B cell (primary cell): ENCODE measurements around the gene MNX1. TPM values are rescaled to one million over a fixed set of nuclear protein-coding genes. Genes with fewer than 3 reads are reported as not detected.
A peak's percentile ranks its signal among the peaks of the same experiment; 100 is the strongest.

Experiments
- ATAC-seq: fragments of 200-7000 bp; cut with Tn5 transposase; one replicate; pipeline ENCODE4 v1.10.0; 2021; ENCODE audit warnings: low read depth, mild to moderate bottlenecking, moderate number of reproducible peaks, moderate library complexity
- CTCF ChIA-PET: fragments of 350-600 bp; sonication (Branson Sonifier 250); formaldehyde crosslinking; loops from one replicate; lab custom pipeline; 2021; ENCODE audit warnings: antibody characterized with exemption, inconsistent platforms; lab: Charles Lee
- POLR2A ChIA-PET: fragments of 350-600 bp; sonication (Branson Sonifier 250); formaldehyde crosslinking; loops from one replicate; lab custom pipeline; 2021; ENCODE audit warnings: antibody characterized with exemption; lab: Charles Lee
- DNase-seq: peaks from one replicate; pipeline ENCODE4 v3.0.0; 2013
- H2AFZ ChIP-seq: 2 replicates; pipeline ENCODE4 v1.6.1; 2012; ENCODE audit warnings: mild to moderate bottlenecking, low read depth, low read length; ENCODE audit not compliant: insufficient read depth, poor library complexity, severe bottlenecking
- H3K27ac ChIP-seq, 2 donors: 1 replicate in 1 of 2; 2 replicates in 1 of 2; pipeline ENCODE4 v1.5.1; 2012 to 2013; ENCODE audit warnings: low read length in 2 of 2, mild to moderate bottlenecking in 2 of 2, moderate library complexity in 1 of 2
- H3K27me3 ChIP-seq, 4 experiments: fragments of 200-600 bp in 1 of 4; sonication (generic) in 1 of 4; replicated peaks in 1 of 4; 1 replicate in 2 of 4; 2 replicates in 2 of 4; pipeline versions ENCODE4 v1.6.1 to v1.7.0; 2013 to 2016; ENCODE audit warnings: low read length in 3 of 4, mild to moderate bottlenecking in 2 of 4, mixed read lengths in 1 of 4, moderate library complexity in 1 of 4; ENCODE audit not compliant: insufficient read depth in 4 of 4, control insufficient read depth in 3 of 4; ENCODE audit errors: control extremely low read depth in 1 of 4
- H3K36me3 ChIP-seq, 2 experiments: replicated peaks in 1 of 2; 1 replicate in 1 of 2; 2 replicates in 1 of 2; pipeline versions ENCODE4 v1.6.1 to v1.7.1; 2013; ENCODE audit warnings: low read length in 1 of 2; ENCODE audit not compliant: insufficient read depth in 2 of 2, control insufficient read depth in 1 of 2; ENCODE audit errors: control extremely low read depth in 1 of 2, extremely low read depth in 1 of 2
- H3K4me1 ChIP-seq, 2 donors: fragments of 200-600 bp in 1 of 2; sonication (generic) in 1 of 2; 1 replicate in 1 of 2; 2 replicates in 1 of 2; pipeline versions ENCODE4 v1.5.1 to v1.6.1; 2013 to 2017; ENCODE audit warnings: low read length in 2 of 2; ENCODE audit not compliant: control insufficient read depth in 2 of 2, insufficient read depth in 2 of 2
- H3K4me2 ChIP-seq: replicated peaks from 2 replicates; pipeline ENCODE3; 2012; ENCODE audit warnings: mild to moderate bottlenecking, low read depth, low read length; ENCODE audit not compliant: poor library complexity, severe bottlenecking
- H3K4me3 ChIP-seq, 5 experiments: fragments of 200-600 bp in 1 of 5; sonication (generic) in 1 of 5; 1 replicate in 3 of 5; 2 replicates in 2 of 5; pipeline versions ENCODE4 v1.5.1 to v1.7.0; 2011 to 2016; ENCODE audit warnings: low read length in 4 of 5, mild to moderate bottlenecking in 4 of 5, low read depth in 2 of 5, control low read depth in 1 of 5, moderate library complexity in 1 of 5; ENCODE audit not compliant: insufficient read depth in 1 of 5; ENCODE audit errors: control extremely low read depth in 1 of 5, extremely low read depth in 1 of 5
- H3K79me2 ChIP-seq: fragments of 200-600 bp; sonication (generic); one replicate; pipeline ENCODE4 v1.6.0; 2016; ENCODE audit warnings: low read length; ENCODE audit not compliant: control insufficient read depth, insufficient read depth
- H3K9ac ChIP-seq: fragments of 200-600 bp; sonication (generic); 2 replicates; pipeline ENCODE4 v1.6.1; 2017; ENCODE audit warnings: mild to moderate bottlenecking, low read length, moderate library complexity
- H3K9me3 ChIP-seq, 3 donors: one replicate each; pipeline versions ENCODE4 v1.6.1 to v1.7.1; 2013; ENCODE audit warnings: low read length in 2 of 3; ENCODE audit not compliant: control insufficient read depth in 2 of 3, insufficient read depth in 1 of 3; ENCODE audit errors: control extremely low read depth in 1 of 3
- H4K20me1 ChIP-seq: 2 replicates; pipeline ENCODE4 v1.6.0; 2012; ENCODE audit warnings: mild to moderate bottlenecking, low read length; ENCODE audit not compliant: insufficient read depth, control insufficient read depth, poor library complexity, severe bottlenecking
- H3K27ac Mint-ChIP-seq: one replicate; pipeline ENCODE4 v1.8.0; 2021; ENCODE audit warnings: mixed read lengths
- H3K27me3 Mint-ChIP-seq: one replicate; pipeline ENCODE4 v1.8.0; 2021; ENCODE audit warnings: mixed read lengths
- H3K4me1 Mint-ChIP-seq: one replicate; pipeline ENCODE4 v1.8.0; 2021; ENCODE audit warnings: mixed read lengths
- H3K4me3 Mint-ChIP-seq: one replicate; pipeline ENCODE4 v1.8.0; 2021; ENCODE audit warnings: mixed read lengths
- H3K9me3 Mint-ChIP-seq: one replicate; pipeline ENCODE4 v1.8.0; 2022; ENCODE audit warnings: mixed read lengths; ENCODE audit not compliant: insufficient read depth
- EZH2 ChIP-seq: IDR thresholded peaks from 2 replicates; pipeline ENCODE4 v1.6.1; 2012; ENCODE audit warnings: borderline replicate concordance, low read depth, mild to moderate bottlenecking, moderate library complexity, low read length; ENCODE audit not compliant: insufficient read depth, poor library complexity, severe bottlenecking
- WGBS: methylation state at CpG from one replicate; pipeline ENCODE4 v1.1.5; 2013; ENCODE audit warnings: missing lambda C conversion rate; ENCODE audit not compliant: insufficient coverage; 5-methylcytosine and 5-hydroxymethylcytosine counted together
- intact Hi-C: fragments of 100-400 bp; cut with micrococcal nuclease; formaldehyde crosslinking; loops from one replicate; pipeline ENCODE4 v1.10.0; 2022
- polyA plus RNA-seq: library from polyadenylated mRNA; depleted of rRNA; stranded (reverse); fragments of >200 nt; gene quantifications from 2 replicates; pipeline ENCODE4 v1.2.3, GENCODE V29; 2012
- total RNA-seq, 2 donors: library from RNA; stranded (reverse); fragments of 120-200 nt in 1 of 2; gene quantifications; 1 replicate in 1 of 2; 2 replicates in 1 of 2; pipeline versions ENCODE4 v1.2.3 to v1.2.4, GENCODE V29; 2013 to 2022
- TF ChIP-seq, protein P1 (sequence below): fragments of 200-600 bp; IDR thresholded peaks from one replicate; pipeline ENCODE4 v1.8.0; 2022; ENCODE audit warnings: antibody characterized with exemption, mild to moderate bottlenecking

Gene MNX1
- total and polyA plus RNA-seq, 2 donors (not counting 1 experiment from before 2014, with no cell fraction given): not detected

DNA sequence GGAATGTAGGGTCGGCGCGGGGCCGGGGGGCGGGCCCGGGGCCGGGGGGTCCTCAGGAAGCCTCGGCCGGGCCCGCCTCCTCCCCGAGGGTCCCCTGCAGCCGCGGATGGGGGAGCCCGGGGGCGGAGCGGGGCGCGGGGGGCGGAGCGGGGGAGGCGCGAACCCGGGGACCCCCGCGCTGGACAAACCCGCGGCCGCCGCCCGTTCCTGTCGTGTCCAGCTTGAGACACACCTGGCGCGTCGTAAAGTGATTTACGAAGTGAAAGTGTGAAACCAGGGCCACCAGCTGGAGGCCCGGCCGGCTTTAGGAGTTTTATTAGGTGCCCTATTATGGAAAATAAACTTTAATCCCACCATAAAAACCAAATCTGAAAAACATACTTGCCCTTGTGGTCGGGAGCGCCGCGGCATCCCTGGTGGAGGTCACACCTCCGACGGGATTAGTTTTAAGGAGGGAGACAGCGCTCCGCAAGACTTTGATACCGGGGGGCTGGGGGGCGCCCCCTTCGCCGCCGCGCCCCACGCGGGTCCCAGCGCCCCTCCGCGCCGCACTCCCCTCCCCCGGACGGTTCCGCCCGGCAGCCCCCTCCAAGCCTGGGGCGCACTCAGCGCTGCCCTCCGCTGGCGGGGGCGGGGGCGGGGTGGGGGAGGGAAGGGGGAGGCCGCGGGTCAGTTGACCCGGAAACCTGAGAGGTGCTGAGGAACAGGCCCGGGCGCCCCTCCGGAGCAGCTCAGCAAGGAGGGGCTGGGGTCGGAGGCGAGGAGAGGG lies 10.3 kb downstream of the MNX1 start:
- intact Hi-C loops: no loop called here
- Mint-ChIP-seq H3K27me3 (peaks cover 63% of the 10 kb centered on the region), H3K9me3 (no peaks in the 10 kb centered on the region), H3K4me1 (peaks cover 27% of the 10 kb centered on the region), H3K4me3 (peak overlapping the region; percentile 86), H3K27ac (no peak overlapping the region)
- no peaks in the 10 kb centered on the region for H3K36me3 ChIP-seq
- POLR2A ChIA-PET: no interaction called here
- H3K4me1 ChIP-seq: peaks cover 29 to 41% of the 10 kb centered on the region in 2 donors
- H3K9ac ChIP-seq: peak overlapping the region; percentile 64
- ATAC-seq: no peak
- DNase-seq: peak; percentile 35
- CTCF ChIA-PET: no interaction called here
- under 1% methylated on average over 35 of the region's 75 CpGs for WGBS
- no peaks in the 10 kb centered on the region for H4K20me1 ChIP-seq
- peak overlapping the region; percentile 42 for H2AFZ ChIP-seq
- H3K79me2 ChIP-seq: no peaks in the 10 kb centered on the region
- H3K9me3 ChIP-seq: peaks cover 0 to 31% (median 2%) of the 10 kb centered on the region in 3 donors
- H3K4me2 ChIP-seq: peak overlapping the region; percentile 94
- peak overlapping the region; percentile 32 to 55 (median 51) for H3K4me3 ChIP-seq
- H3K27ac ChIP-seq: no peak overlapping the region
- TF ChIP-seq, protein P1, sequence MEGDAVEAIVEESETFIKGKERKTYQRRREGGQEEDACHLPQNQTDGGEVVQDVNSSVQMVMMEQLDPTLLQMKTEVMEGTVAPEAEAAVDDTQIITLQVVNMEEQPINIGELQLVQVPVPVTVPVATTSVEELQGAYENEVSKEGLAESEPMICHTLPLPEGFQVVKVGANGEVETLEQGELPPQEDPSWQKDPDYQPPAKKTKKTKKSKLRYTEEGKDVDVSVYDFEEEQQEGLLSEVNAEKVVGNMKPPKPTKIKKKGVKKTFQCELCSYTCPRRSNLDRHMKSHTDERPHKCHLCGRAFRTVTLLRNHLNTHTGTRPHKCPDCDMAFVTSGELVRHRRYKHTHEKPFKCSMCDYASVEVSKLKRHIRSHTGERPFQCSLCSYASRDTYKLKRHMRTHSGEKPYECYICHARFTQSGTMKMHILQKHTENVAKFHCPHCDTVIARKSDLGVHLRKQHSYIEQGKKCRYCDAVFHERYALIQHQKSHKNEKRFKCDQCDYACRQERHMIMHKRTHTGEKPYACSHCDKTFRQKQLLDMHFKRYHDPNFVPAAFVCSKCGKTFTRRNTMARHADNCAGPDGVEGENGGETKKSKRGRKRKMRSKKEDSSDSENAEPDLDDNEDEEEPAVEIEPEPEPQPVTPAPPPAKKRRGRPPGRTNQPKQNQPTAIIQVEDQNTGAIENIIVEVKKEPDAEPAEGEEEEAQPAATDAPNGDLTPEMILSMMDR: no peak
- TF ChIP-seq EZH2: no peak
- H3K27me3 ChIP-seq: peaks cover 0 to 74% (median 64%) of the 10 kb centered on the region in 4 experiments
